Gastroesophageal sphincter (tissue), 3 donors: ENCODE measurements around the gene BOC.

Experiments used
- EP300 ChIP-seq: sonication (generic); formaldehyde crosslinking; IDR thresholded peaks from one replicate; pipeline ENCODE4 v1.6.1; 2017; ENCODE audit warnings: antibody characterized with exemption, mild to moderate bottlenecking
- POLR2A ChIP-seq, 2 donors: fragments of 450-650 bp; IDR thresholded peaks; one replicate each; pipeline ENCODE4 v1.6.1; 2017; ENCODE audit warnings: antibody characterized with exemption in 2 of 2, mild to moderate bottlenecking in 2 of 2, moderate library complexity in 1 of 2
- POLR2AphosphoS5 ChIP-seq: sonication (generic); formaldehyde crosslinking; IDR thresholded peaks from one replicate; pipeline ENCODE4 v1.6.1; 2017; ENCODE audit warnings: antibody characterized with exemption
- TF ChIP-seq, protein P1 (sequence below), 4 experiments: fragments of 200-600 bp in 2 of 4; fragments of 450-650 bp in 2 of 4; sonication (generic) in 1 of 4; IDR thresholded peaks; one replicate each; pipeline ENCODE4 v1.5.1; 2017 to 2019; ENCODE audit warnings: antibody characterized with exemption in 4 of 4, mild to moderate bottlenecking in 2 of 4, moderate library complexity in 2 of 4

DNA sequence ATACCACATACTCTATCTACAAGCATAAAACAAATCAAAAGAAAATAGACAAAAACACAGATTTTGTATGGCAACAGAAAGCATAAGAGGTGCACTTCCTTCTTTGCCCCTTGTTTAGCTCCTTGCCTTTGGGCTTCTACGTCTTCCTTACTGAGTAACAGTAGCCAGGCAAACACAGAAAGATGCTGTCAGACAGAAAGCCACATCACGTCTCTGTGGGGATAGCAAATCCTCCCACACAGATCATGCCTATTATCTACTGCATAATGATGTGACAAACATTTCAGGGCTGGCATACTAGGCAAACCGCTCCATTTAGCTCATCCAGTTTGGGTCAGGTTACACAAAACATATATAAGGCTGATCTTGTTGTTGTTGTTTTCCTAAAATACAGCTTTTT lies 92.7 kb downstream of the BOC start:
- TF ChIP-seq EP300 (no peak), POLR2A (IDR thresholded peaks at IDR 0.05) (no peak), POLR2AphosphoS5 (no peak)
- TF ChIP-seq, protein P1, sequence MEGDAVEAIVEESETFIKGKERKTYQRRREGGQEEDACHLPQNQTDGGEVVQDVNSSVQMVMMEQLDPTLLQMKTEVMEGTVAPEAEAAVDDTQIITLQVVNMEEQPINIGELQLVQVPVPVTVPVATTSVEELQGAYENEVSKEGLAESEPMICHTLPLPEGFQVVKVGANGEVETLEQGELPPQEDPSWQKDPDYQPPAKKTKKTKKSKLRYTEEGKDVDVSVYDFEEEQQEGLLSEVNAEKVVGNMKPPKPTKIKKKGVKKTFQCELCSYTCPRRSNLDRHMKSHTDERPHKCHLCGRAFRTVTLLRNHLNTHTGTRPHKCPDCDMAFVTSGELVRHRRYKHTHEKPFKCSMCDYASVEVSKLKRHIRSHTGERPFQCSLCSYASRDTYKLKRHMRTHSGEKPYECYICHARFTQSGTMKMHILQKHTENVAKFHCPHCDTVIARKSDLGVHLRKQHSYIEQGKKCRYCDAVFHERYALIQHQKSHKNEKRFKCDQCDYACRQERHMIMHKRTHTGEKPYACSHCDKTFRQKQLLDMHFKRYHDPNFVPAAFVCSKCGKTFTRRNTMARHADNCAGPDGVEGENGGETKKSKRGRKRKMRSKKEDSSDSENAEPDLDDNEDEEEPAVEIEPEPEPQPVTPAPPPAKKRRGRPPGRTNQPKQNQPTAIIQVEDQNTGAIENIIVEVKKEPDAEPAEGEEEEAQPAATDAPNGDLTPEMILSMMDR (IDR thresholded peaks at IDR 0.05) = no peak
